MM.1S (cell line): Measurements from ENCODE around the gene ADCY6.
A peak's percentile ranks its signal among the peaks of the same experiment; 100 is the strongest.

ENCODE experiments used
- DNase-seq: peaks from one replicate; pipeline ENCODE4 v3.0.0-alpha.2; 2015
- H2AFZ ChIP-seq: fragments of 300-600 bp; sonication (generic); 2 replicates; pipeline ENCODE4 v1.6.0; 2016; ENCODE audit warnings: antibody characterized with exemption, low read length
- H3F3A ChIP-seq: fragments of 300-600 bp; sonication (generic); 2 replicates; pipeline ENCODE4 v1.6.1; 2016; ENCODE audit warnings: mild to moderate bottlenecking, antibody characterized with exemption, low read length, moderate library complexity, mixed read lengths; ENCODE audit not compliant: insufficient read depth
- H3K27ac ChIP-seq: fragments of 300-600 bp; sonication (generic); 2 replicates; pipeline ENCODE4 v1.5.1; 2016; ENCODE audit warnings: mild to moderate bottlenecking, low read length
- H3K27me3 ChIP-seq: fragments of 300-600 bp; sonication (generic); replicated peaks from 2 replicates; pipeline ENCODE4 v1.6.0; 2016; ENCODE audit warnings: low read length; ENCODE audit not compliant: insufficient read depth
- H3K36me3 ChIP-seq: fragments of 300-600 bp; sonication (generic); replicated peaks from 2 replicates; pipeline ENCODE4 v1.6.1; 2016; ENCODE audit warnings: mild to moderate bottlenecking, low read length, mixed read lengths; ENCODE audit not compliant: insufficient read depth
- H3K4me1 ChIP-seq: fragments of 300-600 bp; sonication (generic); 2 replicates; pipeline ENCODE4 v1.6.1; 2016; ENCODE audit warnings: low read length, mixed read lengths
- H3K4me2 ChIP-seq: fragments of 300-600 bp; sonication (generic); 2 replicates; pipeline ENCODE4 v1.6.0; 2016; ENCODE audit warnings: low read depth, low read length
- H3K4me3 ChIP-seq: fragments of 300-600 bp; sonication (generic); 2 replicates; pipeline ENCODE4 v1.5.1; 2016; ENCODE audit warnings: low read length, mixed read lengths
- H3K79me2 ChIP-seq: fragments of 300-600 bp; sonication (generic); 2 replicates; pipeline ENCODE4 v1.6.1; 2016; ENCODE audit warnings: mixed run types, low read length, mixed read lengths
- H3K9ac ChIP-seq: fragments of 300-600 bp; sonication (generic); 2 replicates; pipeline ENCODE4 v1.6.1; 2016; ENCODE audit warnings: low read length, mixed read lengths
- H3K9me2 ChIP-seq: fragments of 300-600 bp; sonication (generic); replicated peaks from 2 replicates; pipeline ENCODE4 v1.6.1; 2016; ENCODE audit warnings: mild to moderate bottlenecking, low read length, mixed read lengths; ENCODE audit not compliant: insufficient read depth
- H3K9me3 ChIP-seq: fragments of 300-600 bp; sonication (generic); replicated peaks from 2 replicates; pipeline ENCODE4 v1.6.1; 2016; ENCODE audit warnings: mild to moderate bottlenecking, low read length, mixed read lengths; ENCODE audit not compliant: insufficient read depth
- H4K20me1 ChIP-seq: fragments of 300-600 bp; sonication (generic); 2 replicates; pipeline ENCODE4 v1.6.1; 2016; ENCODE audit warnings: mild to moderate bottlenecking, low read length, moderate library complexity, mixed read lengths; ENCODE audit not compliant: insufficient read depth
- EZH2 ChIP-seq: fragments of 300-600 bp; sonication (generic); optimal IDR thresholded peaks from 2 replicates; pipeline ENCODE3; 2017; ENCODE audit warnings: low read depth, mild to moderate bottlenecking, antibody characterized with exemption, low read length, mixed read lengths
- EZH2phosphoT487 ChIP-seq: fragments of 300-600 bp; sonication (generic); IDR thresholded peaks from 2 replicates; pipeline ENCODE4 v1.6.1; 2018; ENCODE audit warnings: antibody characterized with exemption, low read length
- TF ChIP-seq, protein P1 (sequence below): fragments of 300-600 bp; sonication (generic); IDR thresholded peaks from 2 replicates; pipeline ENCODE4 v1.5.1; 2016; ENCODE audit warnings: antibody characterized with exemption, low read length, mixed read lengths

The ADCY6 gene

DNA sequence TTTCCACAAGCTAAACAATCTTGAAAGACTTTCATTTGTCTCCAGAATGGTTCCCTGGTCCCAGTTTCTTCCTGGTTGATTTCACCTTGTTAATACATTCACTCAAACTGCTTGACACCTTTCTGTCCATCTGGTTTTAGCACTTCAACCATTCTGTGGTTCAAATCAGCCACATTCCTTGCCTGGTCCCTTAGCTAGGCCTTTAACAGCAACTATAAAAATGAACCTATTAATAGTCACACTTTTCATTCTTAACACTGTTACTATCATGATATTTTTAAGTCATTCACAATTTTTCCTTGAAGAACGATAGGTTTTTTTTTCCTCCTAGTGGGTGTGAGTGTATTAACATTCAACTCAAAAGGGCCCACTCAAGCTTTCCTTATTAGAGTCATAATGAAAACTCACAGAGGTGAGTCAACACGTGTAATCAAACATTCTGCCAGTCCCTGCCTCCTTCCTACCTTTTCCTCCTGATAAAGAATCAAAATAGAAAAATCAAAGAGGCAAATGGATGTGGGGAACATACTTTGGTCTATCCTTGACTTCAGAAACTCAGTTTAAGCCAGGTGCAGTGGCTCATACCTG is 38.0 kb downstream of the ADCY6 start:
- TF ChIP-seq EZH2, result no peak
- no peak for TF ChIP-seq EZH2phosphoT487
- TF ChIP-seq, protein P1, sequence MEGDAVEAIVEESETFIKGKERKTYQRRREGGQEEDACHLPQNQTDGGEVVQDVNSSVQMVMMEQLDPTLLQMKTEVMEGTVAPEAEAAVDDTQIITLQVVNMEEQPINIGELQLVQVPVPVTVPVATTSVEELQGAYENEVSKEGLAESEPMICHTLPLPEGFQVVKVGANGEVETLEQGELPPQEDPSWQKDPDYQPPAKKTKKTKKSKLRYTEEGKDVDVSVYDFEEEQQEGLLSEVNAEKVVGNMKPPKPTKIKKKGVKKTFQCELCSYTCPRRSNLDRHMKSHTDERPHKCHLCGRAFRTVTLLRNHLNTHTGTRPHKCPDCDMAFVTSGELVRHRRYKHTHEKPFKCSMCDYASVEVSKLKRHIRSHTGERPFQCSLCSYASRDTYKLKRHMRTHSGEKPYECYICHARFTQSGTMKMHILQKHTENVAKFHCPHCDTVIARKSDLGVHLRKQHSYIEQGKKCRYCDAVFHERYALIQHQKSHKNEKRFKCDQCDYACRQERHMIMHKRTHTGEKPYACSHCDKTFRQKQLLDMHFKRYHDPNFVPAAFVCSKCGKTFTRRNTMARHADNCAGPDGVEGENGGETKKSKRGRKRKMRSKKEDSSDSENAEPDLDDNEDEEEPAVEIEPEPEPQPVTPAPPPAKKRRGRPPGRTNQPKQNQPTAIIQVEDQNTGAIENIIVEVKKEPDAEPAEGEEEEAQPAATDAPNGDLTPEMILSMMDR, result no peak
- no peak overlapping the region for H3K4me2 ChIP-seq
- H3K36me3 ChIP-seq, result no peaks in the 10 kb centered on the region
- H3K4me3 ChIP-seq, result no peak overlapping the region
- no peak overlapping the region for H3K27ac ChIP-seq
- H4K20me1 ChIP-seq, result no peaks in the 10 kb centered on the region
- H3K79me2 ChIP-seq, result no peaks in the 10 kb centered on the region
- H3K4me1 ChIP-seq, result no peaks in the 10 kb centered on the region
- H2AFZ ChIP-seq, result no peak overlapping the region
- H3K9ac ChIP-seq, result no peak overlapping the region
- H3K9me3 ChIP-seq, result no peaks in the 10 kb centered on the region
- no peak for DNase-seq
- no peaks in the 10 kb centered on the region for H3K9me2 ChIP-seq
- peaks cover 4% of the 10 kb centered on the region; the same call in 1 of the 2 replicates for H3F3A ChIP-seq
- no peaks in the 10 kb centered on the region for H3K27me3 ChIP-seq

DNA sequence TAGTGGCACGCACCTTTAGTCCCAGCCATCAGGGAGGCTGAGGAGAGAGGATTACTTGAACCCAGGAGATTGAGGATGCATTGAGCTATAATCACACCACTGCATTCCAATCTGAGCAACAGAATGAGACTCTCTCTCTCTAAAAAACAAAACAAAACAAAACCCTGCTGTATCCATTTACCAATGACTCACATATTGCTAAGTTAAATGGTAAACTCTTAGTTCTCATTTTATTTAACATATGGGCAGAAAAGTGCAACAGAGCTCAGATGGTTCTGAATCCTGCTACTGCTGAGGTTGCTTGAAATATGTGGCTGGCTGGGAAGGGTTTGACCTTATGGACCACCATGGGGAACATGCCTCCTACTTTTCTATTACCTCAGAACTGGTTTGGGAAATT is 38.7 kb downstream of the ADCY6 start:
- Histone ChIP-seq H3K9me3 (no peaks in the 10 kb centered on the region), H3K4me2 (no peak overlapping the region), H3K9me2 (no peaks in the 10 kb centered on the region), H3K9ac (no peak overlapping the region), H3K27me3 (no peaks in the 10 kb centered on the region), H3K36me3 (no peaks in the 10 kb centered on the region), H3K4me3 (no peak overlapping the region), H3F3A (peaks cover 7% of the 10 kb centered on the region), H3K79me2 (no peaks in the 10 kb centered on the region), H3K4me1 (peaks cover 4% of the 10 kb centered on the region), H3K27ac (no peak overlapping the region), H2AFZ (no peak overlapping the region), H4K20me1 (no peaks in the 10 kb centered on the region)
- no peak for DNase-seq
- TF ChIP-seq, protein P1, result no peak
- TF ChIP-seq EZH2 (no peak), EZH2phosphoT487 (no peak)

DNA sequence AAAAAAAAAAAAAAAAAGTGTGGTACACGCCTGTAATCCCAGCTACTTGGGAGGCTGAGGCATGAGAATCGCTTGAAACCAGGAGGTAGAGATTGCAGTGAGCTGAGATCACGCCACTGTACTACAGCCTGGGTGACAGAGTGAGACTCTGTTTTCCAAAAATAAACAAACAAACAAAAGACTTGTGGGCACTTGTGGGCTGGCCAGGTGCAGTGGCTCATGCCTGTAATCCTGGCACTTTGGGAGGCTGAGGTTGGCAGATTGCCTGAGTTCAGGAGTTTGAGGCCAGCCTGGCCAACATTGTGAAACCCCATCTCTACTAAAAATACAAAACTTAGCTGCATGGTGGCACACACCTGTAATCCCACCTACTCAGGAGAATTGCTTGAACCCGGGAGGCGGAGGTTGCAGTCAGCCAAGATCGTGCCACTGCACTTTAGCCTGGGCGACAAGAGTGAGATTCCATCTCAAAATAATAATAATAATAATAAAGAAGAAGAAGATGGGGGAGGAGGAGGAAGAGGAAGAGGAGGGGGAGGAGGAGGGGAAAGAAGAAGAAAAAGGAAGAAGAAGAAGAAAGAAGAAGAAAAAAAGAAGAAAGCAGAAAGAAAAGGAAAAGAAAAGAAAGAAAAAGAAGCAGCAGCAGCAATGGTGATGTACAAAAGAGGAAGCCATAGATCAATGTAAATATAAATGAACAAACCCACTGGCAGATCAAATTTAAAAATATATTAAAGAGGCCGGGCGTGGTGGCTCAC is 44.5 kb downstream of the ADCY6 start:
- peak overlapping the region; percentile 83; the same call in 1 of the 2 replicates for H3K27ac ChIP-seq
- peak; percentile 87 for DNase-seq
- no peaks in the 10 kb centered on the region for H3K9me3 ChIP-seq
- H2AFZ ChIP-seq, result peak overlapping the region; percentile 51
- peak overlapping the region; percentile 44; the same call in 1 of the 2 replicates for H3K9ac ChIP-seq
- no peaks in the 10 kb centered on the region for H3K27me3 ChIP-seq
- H3F3A ChIP-seq, result peaks cover 14% of the 10 kb centered on the region
- H3K36me3 ChIP-seq, result no peaks in the 10 kb centered on the region
- H4K20me1 ChIP-seq, result no peaks in the 10 kb centered on the region
- peak overlapping the region; percentile 54 for H3K4me2 ChIP-seq
- H3K9me2 ChIP-seq, result no peaks in the 10 kb centered on the region
- peaks cover 10% of the 10 kb centered on the region for H3K4me1 ChIP-seq
- TF ChIP-seq EZH2, result no peak
- no peak for TF ChIP-seq EZH2phosphoT487
- TF ChIP-seq, protein P1, result no peak
- peak overlapping the region; percentile 33 for H3K4me3 ChIP-seq
- no peaks in the 10 kb centered on the region for H3K79me2 ChIP-seq
